ENCODE results near the gene ZFP36L2.

DNA sequence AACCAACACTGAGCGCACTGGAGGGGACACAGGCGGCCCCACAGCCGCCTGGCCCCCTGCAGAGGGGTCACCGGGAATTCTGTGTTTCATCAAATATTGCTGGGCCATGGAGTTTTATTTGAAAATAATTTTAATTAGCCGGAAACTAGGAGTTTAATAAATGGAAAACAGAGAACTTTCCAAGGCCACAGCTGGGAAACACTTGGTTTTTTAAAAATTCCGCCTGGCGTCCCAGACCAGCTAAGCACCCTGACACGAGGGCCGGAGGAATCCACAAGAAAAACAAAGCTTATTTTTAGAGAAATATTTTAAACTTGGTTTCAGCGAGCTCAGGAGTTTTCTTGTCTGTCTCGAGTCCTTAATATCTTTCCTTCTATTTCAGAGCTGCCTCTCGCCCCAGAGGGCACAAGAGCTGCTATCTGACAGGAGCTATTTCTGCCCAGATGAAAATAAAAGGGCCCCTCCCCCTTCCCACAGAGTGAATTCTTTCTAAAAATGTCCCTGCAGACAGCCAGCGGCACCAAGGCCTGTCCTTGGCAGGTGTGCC is 8.2 kb downstream of the ZFP36L2 start:
- TF ChIP-seq, protein P1, sequence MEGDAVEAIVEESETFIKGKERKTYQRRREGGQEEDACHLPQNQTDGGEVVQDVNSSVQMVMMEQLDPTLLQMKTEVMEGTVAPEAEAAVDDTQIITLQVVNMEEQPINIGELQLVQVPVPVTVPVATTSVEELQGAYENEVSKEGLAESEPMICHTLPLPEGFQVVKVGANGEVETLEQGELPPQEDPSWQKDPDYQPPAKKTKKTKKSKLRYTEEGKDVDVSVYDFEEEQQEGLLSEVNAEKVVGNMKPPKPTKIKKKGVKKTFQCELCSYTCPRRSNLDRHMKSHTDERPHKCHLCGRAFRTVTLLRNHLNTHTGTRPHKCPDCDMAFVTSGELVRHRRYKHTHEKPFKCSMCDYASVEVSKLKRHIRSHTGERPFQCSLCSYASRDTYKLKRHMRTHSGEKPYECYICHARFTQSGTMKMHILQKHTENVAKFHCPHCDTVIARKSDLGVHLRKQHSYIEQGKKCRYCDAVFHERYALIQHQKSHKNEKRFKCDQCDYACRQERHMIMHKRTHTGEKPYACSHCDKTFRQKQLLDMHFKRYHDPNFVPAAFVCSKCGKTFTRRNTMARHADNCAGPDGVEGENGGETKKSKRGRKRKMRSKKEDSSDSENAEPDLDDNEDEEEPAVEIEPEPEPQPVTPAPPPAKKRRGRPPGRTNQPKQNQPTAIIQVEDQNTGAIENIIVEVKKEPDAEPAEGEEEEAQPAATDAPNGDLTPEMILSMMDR (conservative IDR thresholded peaks at IDR 0.05; ENCODE audit: low read depth in 2 of 2): no peak
- TF ChIP-seq NANOG (IDR thresholded peaks at IDR 0.05; ENCODE audit: borderline replicate concordance): no peak

Measured in GM23338 (cell line).